GM12892 (cell line): ENCODE measurements around the gene CIDEB.

ENCODE experiments used
- POLR2A ChIP-seq: IDR thresholded peaks from 2 replicates; pipeline ENCODE4 v1.6.1; 2011; ENCODE audit warnings: low read depth, low read length, control low read depth
- POLR2AphosphoS5 ChIP-seq: IDR thresholded peaks from 2 replicates; pipeline ENCODE4 v1.6.1; 2011; ENCODE audit warnings: low read depth, low read length, control low read depth

DNA sequence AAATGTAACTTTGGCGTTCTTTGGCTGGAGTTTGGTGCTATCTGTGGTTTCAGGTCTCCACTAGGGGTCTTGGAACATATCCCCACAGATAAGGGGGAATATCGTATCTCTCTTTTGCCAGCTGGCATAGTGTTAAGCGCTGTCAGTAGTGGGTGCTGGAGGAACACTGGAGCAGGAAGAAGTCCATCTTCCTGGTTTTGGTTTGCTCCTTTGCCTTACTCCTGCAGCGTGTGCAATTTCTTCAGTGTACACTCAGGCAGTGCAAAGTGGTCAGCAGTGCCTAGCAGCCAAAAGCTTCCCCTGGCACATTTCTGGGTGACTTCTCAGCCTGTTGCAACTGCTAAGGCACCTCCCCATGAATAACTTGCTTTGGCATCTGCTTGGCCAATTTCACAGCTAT is 43.7 kb upstream of the CIDEB start:
- no peak for TF ChIP-seq POLR2AphosphoS5
- no peak for TF ChIP-seq POLR2A
